Thyroid gland (tissue), 4 donors: ENCODE measurements around the gene CHMP4B. TPM values are rescaled to one million over a fixed set of nuclear protein-coding genes. Genes with fewer than 3 reads are reported as not detected.
A peak's percentile ranks its signal among the peaks of the same experiment; 100 is the strongest.

Source experiments
- DNase-seq, 2 donors: peaks; one replicate each; pipeline ENCODE4 v3.0.0-alpha.2; 2019
- H3K27ac ChIP-seq, 3 donors: fragments of 200-600 bp; sonication (generic); 1 replicate in 2 of 3; 2 replicates in 1 of 3; pipeline ENCODE4 v1.5.1; 2016 to 2019; ENCODE audit warnings: mild to moderate bottlenecking in 1 of 3, moderate library complexity in 1 of 3
- H3K27me3 ChIP-seq: fragments of 200-600 bp; sonication (generic); one replicate; pipeline ENCODE4 v1.5.1; 2019
- H3K36me3 ChIP-seq, 2 donors: fragments of 200-600 bp; sonication (generic); one replicate each; pipeline ENCODE4 v1.5.1; 2016 to 2019
- H3K4me1 ChIP-seq, 2 donors: fragments of 200-600 bp; sonication (generic); one replicate each; pipeline ENCODE4 v1.5.1; 2017 to 2019
- H3K4me3 ChIP-seq, 3 donors: fragments of 200-600 bp; sonication (generic); replicated peaks in 1 of 3; 1 replicate in 2 of 3; 2 replicates in 1 of 3; pipeline ENCODE4 v1.5.1; 2016; ENCODE audit warnings: mild to moderate bottlenecking in 1 of 3
- H3K9me3 ChIP-seq: fragments of 200-600 bp; sonication (generic); one replicate; pipeline ENCODE4 v1.5.1; 2017
- POLR2A ChIP-seq, 2 donors: fragments of 450-650 bp; IDR thresholded peaks; one replicate each; pipeline ENCODE4 v1.6.1; 2017; ENCODE audit warnings: antibody characterized with exemption in 2 of 2, mild to moderate bottlenecking in 2 of 2, moderate library complexity in 1 of 2
- WGBS, 2 donors: methylation state at CpG; one replicate each; pipeline ENCODE4 v1.1.5; 2017; 5-methylcytosine and 5-hydroxymethylcytosine counted together
- intact Hi-C: fragments of 100-400 bp; cut with DNase I; formaldehyde crosslinking; loops from one replicate; pipeline ENCODE4 v1.15.1; 2023
- total RNA-seq, 4 donors: library from RNA; depleted of rRNA; stranded (reverse); fragments of >200 nt; gene quantifications; one replicate each; pipeline ENCODE4 v1.2.3, GENCODE V29; 2016
- TF ChIP-seq, protein P1 (sequence below), 6 experiments: fragments of 200-600 bp in 3 of 6; fragments of 450-650 bp in 3 of 6; sonication (generic) in 3 of 6; IDR thresholded peaks; one replicate each; pipeline ENCODE4 v1.5.1; 2016 to 2019; ENCODE audit warnings: antibody characterized with exemption in 6 of 6, mild to moderate bottlenecking in 2 of 6, inconsistent platforms in 1 of 6, moderate library complexity in 1 of 6

CHMP4B gene
- total RNA-seq, 4 donors from 2014 or later, result 70.3 to 93.5 (median 85.7) TPM

DNA sequence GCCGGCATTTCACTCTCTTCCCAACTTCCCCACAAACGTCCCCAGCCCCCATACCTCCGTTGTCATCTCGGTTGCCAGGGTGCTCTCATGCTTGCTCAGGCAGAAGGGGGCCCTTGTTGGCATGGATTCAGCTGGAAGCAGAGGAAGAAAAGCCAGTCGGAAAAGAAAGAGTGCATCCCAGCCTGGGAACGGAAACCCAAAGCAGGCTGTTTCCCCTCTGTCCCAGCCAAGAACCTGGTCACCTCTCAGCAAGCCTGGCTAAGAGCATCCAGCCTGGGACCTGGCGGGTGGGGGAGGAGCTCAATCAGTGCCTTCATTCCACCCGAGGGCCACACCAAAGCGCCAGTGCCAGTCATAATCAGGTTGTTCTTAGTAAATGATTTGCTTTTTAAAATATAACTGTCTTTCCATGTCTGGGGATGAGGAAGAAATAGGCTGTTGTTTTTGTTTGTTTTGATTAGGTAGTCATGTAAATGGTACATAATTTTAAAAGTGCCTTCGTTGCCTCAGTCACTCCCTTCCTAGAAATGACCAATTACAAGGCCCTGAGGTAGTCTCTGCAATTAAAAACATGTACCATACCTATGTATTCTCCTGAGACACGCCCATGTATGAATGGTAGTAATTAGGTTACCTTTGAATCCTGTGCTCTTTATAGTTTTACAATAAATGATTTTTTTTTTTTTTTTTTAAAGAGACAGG is 21.1 kb downstream of the CHMP4B start:
- Histone ChIP-seq H3K4me1 (peaks cover 61 to 80% of the 10 kb centered on the region in 2 donors), H3K9me3 (no peaks in the 10 kb centered on the region), H3K27me3 (no peaks in the 10 kb centered on the region), H3K27ac (peak overlapping the region; percentile 22 to 70 (median 61)), H3K4me3 (no peak overlapping the region), H3K36me3 (no peaks in the 10 kb centered on the region)
- WGBS, 2 donors, result 17 to 21% methylated on average over 11 of the region's 11 CpGs
- no peak for TF ChIP-seq POLR2A (IDR thresholded peaks at IDR 0.05)
- TF ChIP-seq, protein P1, sequence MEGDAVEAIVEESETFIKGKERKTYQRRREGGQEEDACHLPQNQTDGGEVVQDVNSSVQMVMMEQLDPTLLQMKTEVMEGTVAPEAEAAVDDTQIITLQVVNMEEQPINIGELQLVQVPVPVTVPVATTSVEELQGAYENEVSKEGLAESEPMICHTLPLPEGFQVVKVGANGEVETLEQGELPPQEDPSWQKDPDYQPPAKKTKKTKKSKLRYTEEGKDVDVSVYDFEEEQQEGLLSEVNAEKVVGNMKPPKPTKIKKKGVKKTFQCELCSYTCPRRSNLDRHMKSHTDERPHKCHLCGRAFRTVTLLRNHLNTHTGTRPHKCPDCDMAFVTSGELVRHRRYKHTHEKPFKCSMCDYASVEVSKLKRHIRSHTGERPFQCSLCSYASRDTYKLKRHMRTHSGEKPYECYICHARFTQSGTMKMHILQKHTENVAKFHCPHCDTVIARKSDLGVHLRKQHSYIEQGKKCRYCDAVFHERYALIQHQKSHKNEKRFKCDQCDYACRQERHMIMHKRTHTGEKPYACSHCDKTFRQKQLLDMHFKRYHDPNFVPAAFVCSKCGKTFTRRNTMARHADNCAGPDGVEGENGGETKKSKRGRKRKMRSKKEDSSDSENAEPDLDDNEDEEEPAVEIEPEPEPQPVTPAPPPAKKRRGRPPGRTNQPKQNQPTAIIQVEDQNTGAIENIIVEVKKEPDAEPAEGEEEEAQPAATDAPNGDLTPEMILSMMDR (IDR thresholded peaks at IDR 0.05), result no peak
- intact Hi-C loops, result no loop called here
- DNase-seq, result peak; percentile 77 to 80

DNA sequence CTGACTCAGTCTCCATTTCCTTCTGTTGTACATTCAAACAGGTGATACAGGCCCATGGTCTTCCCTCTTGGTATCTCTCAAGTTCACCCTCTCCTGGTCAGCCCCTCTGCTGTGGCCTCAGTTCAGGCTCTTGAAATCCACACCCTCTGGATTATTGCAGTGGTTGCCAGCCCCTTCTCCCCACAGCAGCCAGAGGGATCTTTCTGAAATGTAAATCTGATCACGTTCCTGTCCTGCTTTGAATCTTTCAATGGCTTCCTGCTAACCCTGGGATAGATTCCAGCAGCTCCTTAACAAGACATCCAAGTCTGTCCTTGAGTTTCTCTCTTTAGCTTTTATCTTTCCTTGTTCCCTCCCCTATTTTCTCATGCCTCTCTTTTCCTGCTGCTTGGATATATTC is 22.2 kb downstream of the CHMP4B start:
- intact Hi-C loops, result no loop called here
- H3K27me3 ChIP-seq, result no peaks in the 10 kb centered on the region
- TF ChIP-seq POLR2A (IDR thresholded peaks at IDR 0.05), result no peak
- TF ChIP-seq, protein P1 (IDR thresholded peaks at IDR 0.05), result no peak
- H3K27ac ChIP-seq, result peak overlapping the region in 2 of 3 donors; percentile 21 to 70
- 14 to 15% methylated on average over 1 of the region's 1 CpG for WGBS, 2 donors
- no peaks in the 10 kb centered on the region for H3K36me3 ChIP-seq
- no peak for DNase-seq
- H3K4me1 ChIP-seq, result peaks cover 55 to 81% of the 10 kb centered on the region in 2 donors
- H3K9me3 ChIP-seq, result no peaks in the 10 kb centered on the region
- H3K4me3 ChIP-seq, result no peak overlapping the region

DNA sequence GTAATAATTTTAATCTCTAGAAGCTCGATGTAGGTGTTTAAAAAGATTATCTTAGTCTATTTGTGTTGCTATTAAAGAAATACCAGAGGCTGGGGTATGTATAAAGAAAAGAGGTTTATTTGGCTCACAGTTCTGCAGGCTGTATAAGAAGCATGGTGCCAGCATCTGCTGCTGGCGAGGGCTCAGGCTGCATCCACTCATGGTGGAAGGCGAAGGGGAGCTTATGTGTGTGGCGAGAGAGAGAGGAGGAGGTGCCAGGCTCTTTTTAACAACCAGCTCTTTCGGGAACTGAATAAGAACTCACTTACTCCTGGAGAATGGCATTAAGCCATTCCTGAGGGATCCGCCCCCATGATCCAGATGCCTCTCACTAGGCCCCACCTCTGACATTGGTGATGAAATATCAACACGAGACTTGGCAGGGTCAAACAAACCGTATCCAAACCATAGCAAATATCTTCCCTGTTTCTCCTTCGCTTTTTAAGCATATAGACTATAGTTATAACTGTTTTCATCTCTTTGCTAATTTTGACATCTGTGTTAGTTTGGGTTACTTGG is 24.5 kb downstream of the CHMP4B start:
- no peak overlapping the region for H3K4me3 ChIP-seq
- H3K9me3 ChIP-seq, result no peaks in the 10 kb centered on the region
- no peaks in the 10 kb centered on the region for H3K27me3 ChIP-seq
- no peak overlapping the region for H3K27ac ChIP-seq
- no peak for DNase-seq
- whole genome bisulfite sequencing, 2 donors, result 86 to 91% methylated on average over 9 of the region's 9 CpGs
- H3K36me3 ChIP-seq, result no peaks in the 10 kb centered on the region
- intact Hi-C loops, result no loop called here
- peaks cover 42 to 73% of the 10 kb centered on the region in 2 donors for H3K4me1 ChIP-seq
- TF ChIP-seq POLR2A (IDR thresholded peaks at IDR 0.05), result no peak
- TF ChIP-seq, protein P1 (IDR thresholded peaks at IDR 0.05), result no peak

DNA sequence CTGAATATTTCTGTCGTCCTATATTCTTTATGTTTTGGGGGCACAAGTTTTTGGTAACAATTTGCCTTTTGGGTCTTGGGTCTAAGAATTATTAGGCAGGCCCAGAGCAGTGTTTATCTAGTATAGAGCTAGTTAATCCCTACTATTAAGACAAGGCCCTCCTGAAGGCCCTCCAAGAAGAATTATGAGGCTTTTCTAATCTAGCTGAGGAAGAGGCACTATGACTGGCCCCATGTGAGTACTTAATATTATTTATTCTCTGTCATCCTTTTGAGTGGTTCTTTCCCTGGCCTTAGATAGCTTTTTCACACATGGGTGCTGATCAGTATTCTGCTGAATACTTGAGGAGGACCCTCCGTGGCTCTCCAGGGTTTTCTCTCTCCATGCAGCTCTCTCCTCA is 25.1 kb downstream of the CHMP4B start:
- H3K4me1 ChIP-seq, result peaks cover 42 to 76% of the 10 kb centered on the region in 2 donors
- H3K36me3 ChIP-seq, result no peaks in the 10 kb centered on the region
- TF ChIP-seq, protein P1 (IDR thresholded peaks at IDR 0.05), result no peak
- TF ChIP-seq POLR2A (IDR thresholded peaks at IDR 0.05), result no peak
- H3K9me3 ChIP-seq, result no peaks in the 10 kb centered on the region
- H3K4me3 ChIP-seq, result no peak overlapping the region
- WGBS, 2 donors, result 52 to 61% methylated on average over 2 of the region's 2 CpGs
- peak overlapping the region in 2 of 3 donors; percentile 28 to 35 for H3K27ac ChIP-seq
- H3K27me3 ChIP-seq, result no peaks in the 10 kb centered on the region
- intact Hi-C loops, result no loop called here
- DNase-seq, result no peak
